Gastrocnemius medialis (tissue), 4 donors: Measurements from ENCODE around the gene ANKRD65.

Experiments used
- POLR2A ChIP-seq, 2 donors: fragments of 450-650 bp; IDR thresholded peaks; one replicate each; pipeline ENCODE4 v1.6.1; 2017; ENCODE audit warnings: antibody characterized with exemption in 2 of 2, mild to moderate bottlenecking in 2 of 2, moderate library complexity in 2 of 2
- TF ChIP-seq, protein P1 (sequence below), 5 experiments: fragments of 450-650 bp in 3 of 5; fragments of 200-600 bp in 2 of 5; sonication (generic) in 2 of 5; IDR thresholded peaks in 4 of 5; conservative IDR thresholded peaks in 1 of 5; 1 replicate in 4 of 5; 2 replicates in 1 of 5; pipeline ENCODE4 v1.5.1; 2016 to 2019; ENCODE audit warnings: antibody characterized with exemption in 5 of 5, mild to moderate bottlenecking in 3 of 5, moderate library complexity in 3 of 5

DNA sequence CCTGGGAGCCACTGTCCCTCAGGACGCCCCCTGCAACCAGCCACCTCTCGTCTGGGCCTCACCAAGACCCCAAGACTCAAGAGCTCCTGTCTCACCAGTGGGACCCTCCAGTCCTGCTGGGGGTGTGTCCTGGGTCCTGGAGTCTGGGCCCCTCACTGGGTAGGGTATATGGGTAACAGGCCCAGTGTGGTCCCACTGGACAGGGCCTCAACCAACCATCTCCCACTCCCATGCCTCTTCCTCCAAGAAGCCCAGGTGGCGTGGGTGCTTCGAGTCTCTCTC lies 13.7 kb upstream of the ANKRD65 start:
- TF ChIP-seq, protein P1, sequence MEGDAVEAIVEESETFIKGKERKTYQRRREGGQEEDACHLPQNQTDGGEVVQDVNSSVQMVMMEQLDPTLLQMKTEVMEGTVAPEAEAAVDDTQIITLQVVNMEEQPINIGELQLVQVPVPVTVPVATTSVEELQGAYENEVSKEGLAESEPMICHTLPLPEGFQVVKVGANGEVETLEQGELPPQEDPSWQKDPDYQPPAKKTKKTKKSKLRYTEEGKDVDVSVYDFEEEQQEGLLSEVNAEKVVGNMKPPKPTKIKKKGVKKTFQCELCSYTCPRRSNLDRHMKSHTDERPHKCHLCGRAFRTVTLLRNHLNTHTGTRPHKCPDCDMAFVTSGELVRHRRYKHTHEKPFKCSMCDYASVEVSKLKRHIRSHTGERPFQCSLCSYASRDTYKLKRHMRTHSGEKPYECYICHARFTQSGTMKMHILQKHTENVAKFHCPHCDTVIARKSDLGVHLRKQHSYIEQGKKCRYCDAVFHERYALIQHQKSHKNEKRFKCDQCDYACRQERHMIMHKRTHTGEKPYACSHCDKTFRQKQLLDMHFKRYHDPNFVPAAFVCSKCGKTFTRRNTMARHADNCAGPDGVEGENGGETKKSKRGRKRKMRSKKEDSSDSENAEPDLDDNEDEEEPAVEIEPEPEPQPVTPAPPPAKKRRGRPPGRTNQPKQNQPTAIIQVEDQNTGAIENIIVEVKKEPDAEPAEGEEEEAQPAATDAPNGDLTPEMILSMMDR (IDR thresholded peaks at IDR 0.05 in 4 of 5, conservative IDR thresholded peaks at IDR 0.05 in 1 of 5), result no peak
- TF ChIP-seq POLR2A (IDR thresholded peaks at IDR 0.05), result no peak
